ENCODE measurements around the gene KHSRP.

GRCh38 chr19:6425732-6426620 is 1.4 kb upstream of the KHSRP start:
- no peak for TF ChIP-seq CTCF (IDR thresholded peaks at IDR 0.05)
- TF ChIP-seq POLR2A (IDR thresholded peaks at IDR 0.05) = no peak
